HL-60 (cell line): ENCODE results near the gene SGK1.

ENCODE experiments used
- CTCF ChIP-seq: IDR thresholded peaks from one replicate; pipeline ENCODE4 v1.5.1; 2011; ENCODE audit warnings: low read length, control low read depth, inconsistent platforms; ENCODE audit not compliant: insufficient read depth
- GABPA ChIP-seq: IDR thresholded peaks from 2 replicates; pipeline ENCODE4 v1.6.1; 2012; ENCODE audit warnings: low read depth
- POLR2AphosphoS5 ChIP-seq: IDR thresholded peaks from 2 replicates; pipeline ENCODE4 v1.6.1; 2012; ENCODE audit warnings: low read depth
- REST ChIP-seq: IDR thresholded peaks from 2 replicates; pipeline ENCODE4 v1.6.1; 2012; ENCODE audit warnings: low read depth; ENCODE audit not compliant: insufficient replicate concordance
- SPI1 ChIP-seq: IDR thresholded peaks from 2 replicates; pipeline ENCODE4 v1.6.1; 2012; ENCODE audit warnings: low read depth, mild to moderate bottlenecking, borderline replicate concordance

- TF ChIP-seq CTCF (no peak), POLR2AphosphoS5 (no peak), GABPA (no peak), REST (no peak), SPI1 (no peak)
These were observed 140.2 kb downstream of the SGK1 start for GRCh38 chr6:134177753-134178160.
